ENCODE results near the gene CCT5. TPM values are rescaled to one million over a fixed set of nuclear protein-coding genes. Genes with fewer than 3 reads are reported as not detected.

Gene CCT5
- total RNA-seq, 1 experiment from 2014 or later = 548 TPM

DNA sequence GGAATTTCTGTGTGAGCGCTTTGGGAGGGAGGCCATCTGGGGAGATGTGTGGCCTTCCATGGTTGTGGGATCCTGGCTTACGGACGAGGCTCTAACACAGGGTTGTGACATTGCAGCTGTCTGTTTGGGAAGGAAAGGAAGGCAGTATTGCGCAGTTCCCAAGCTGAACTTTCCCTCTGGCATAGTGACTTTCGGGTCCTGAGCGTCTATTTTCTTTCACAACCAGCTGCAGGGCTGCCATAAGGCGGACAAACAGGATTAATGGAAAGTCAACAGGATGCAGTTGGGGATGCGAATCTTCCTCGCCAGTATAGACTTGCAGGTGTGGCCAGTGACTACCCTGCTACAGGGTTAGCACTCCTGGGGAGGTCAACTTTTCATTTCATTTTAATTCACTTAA lies 25.9 kb downstream of the CCT5 start (continued):
- TF ChIP-seq, protein P1, sequence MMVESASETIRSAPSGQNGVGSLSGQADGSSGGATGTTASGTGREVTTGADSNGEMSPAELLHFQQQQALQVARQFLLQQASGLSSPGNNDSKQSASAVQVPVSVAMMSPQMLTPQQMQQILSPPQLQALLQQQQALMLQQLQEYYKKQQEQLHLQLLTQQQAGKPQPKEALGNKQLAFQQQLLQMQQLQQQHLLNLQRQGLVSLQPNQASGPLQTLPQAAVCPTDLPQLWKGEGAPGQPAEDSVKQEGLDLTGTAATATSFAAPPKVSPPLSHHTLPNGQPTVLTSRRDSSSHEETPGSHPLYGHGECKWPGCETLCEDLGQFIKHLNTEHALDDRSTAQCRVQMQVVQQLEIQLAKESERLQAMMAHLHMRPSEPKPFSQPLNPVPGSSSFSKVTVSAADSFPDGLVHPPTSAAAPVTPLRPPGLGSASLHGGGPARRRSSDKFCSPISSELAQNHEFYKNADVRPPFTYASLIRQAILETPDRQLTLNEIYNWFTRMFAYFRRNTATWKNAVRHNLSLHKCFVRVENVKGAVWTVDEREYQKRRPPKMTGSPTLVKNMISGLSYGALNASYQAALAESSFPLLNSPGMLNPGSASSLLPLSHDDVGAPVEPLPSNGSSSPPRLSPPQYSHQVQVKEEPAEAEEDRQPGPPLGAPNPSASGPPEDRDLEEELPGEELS (CRISPR knock-in tag; IDR thresholded peaks at IDR 0.05) = no peak
- TF ChIP-seq, protein P2, sequence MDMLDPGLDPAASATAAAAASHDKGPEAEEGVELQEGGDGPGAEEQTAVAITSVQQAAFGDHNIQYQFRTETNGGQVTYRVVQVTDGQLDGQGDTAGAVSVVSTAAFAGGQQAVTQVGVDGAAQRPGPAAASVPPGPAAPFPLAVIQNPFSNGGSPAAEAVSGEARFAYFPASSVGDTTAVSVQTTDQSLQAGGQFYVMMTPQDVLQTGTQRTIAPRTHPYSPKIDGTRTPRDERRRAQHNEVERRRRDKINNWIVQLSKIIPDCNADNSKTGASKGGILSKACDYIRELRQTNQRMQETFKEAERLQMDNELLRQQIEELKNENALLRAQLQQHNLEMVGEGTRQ (CRISPR knock-in tag; IDR thresholded peaks at IDR 0.05) = no peak
- TF ChIP-seq CREM (CRISPR knock-in tag; IDR thresholded peaks at IDR 0.05) (no peak), SP1 (CRISPR knock-in tag; conservative IDR thresholded peaks at IDR 0.05) (no peak), SMAD3 (CRISPR knock-in tag; IDR thresholded peaks at IDR 0.05; ENCODE audit: borderline replicate concordance) (no peak), ZNF317 (CRISPR knock-in tag; IDR thresholded peaks at IDR 0.05; ENCODE audit: borderline replicate concordance, low read depth) (no peak), ESRRA (CRISPR knock-in tag; IDR thresholded peaks at IDR 0.05; ENCODE audit: borderline replicate concordance) (no peak), ELF4 (CRISPR knock-in tag; IDR thresholded peaks at IDR 0.05; ENCODE audit: low read depth) (no peak), TEAD1 (CRISPR knock-in tag; IDR thresholded peaks at IDR 0.05) (no peak), NR2C2 (CRISPR knock-in tag; IDR thresholded peaks at IDR 0.05) (no peak), RORB (CRISPR knock-in tag; IDR thresholded peaks at IDR 0.05) (no peak)
- TF ChIP-seq, protein P3, sequence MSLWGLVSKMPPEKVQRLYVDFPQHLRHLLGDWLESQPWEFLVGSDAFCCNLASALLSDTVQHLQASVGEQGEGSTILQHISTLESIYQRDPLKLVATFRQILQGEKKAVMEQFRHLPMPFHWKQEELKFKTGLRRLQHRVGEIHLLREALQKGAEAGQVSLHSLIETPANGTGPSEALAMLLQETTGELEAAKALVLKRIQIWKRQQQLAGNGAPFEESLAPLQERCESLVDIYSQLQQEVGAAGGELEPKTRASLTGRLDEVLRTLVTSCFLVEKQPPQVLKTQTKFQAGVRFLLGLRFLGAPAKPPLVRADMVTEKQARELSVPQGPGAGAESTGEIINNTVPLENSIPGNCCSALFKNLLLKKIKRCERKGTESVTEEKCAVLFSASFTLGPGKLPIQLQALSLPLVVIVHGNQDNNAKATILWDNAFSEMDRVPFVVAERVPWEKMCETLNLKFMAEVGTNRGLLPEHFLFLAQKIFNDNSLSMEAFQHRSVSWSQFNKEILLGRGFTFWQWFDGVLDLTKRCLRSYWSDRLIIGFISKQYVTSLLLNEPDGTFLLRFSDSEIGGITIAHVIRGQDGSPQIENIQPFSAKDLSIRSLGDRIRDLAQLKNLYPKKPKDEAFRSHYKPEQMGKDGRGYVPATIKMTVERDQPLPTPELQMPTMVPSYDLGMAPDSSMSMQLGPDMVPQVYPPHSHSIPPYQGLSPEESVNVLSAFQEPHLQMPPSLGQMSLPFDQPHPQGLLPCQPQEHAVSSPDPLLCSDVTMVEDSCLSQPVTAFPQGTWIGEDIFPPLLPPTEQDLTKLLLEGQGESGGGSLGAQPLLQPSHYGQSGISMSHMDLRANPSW (CRISPR knock-in tag; conservative IDR thresholded peaks at IDR 0.05; ENCODE audit: low read depth) = no peak
- TF ChIP-seq, protein P4, sequence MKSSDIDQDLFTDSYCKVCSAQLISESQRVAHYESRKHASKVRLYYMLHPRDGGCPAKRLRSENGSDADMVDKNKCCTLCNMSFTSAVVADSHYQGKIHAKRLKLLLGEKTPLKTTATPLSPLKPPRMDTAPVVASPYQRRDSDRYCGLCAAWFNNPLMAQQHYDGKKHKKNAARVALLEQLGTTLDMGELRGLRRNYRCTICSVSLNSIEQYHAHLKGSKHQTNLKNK (CRISPR knock-in tag; IDR thresholded peaks at IDR 0.05) = no peak

DNA sequence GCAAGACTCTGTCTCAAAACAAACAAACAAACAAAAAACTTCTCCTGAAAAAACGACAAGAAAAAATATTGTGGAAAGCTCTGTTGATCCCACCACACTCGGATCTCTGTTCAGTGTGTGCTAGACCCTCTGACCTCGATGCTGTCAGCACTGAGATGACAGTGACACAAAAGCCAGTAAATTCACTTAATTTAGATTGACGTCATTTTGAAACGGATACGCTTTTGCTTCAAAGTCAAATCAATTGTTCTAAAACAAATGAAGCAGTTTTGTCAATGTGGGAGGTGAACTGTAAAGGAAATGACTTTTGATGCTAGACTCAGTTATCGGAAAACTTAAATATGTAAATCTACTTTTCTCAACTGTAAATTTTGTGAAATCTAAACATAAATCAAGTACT lies 26.6 kb downstream of the CCT5 start:
- no peak for ATAC-seq
- ChIA-PET POLR2A (interaction anchor here (0.6 kb wide), 1 partner anchor 27 kb away, joined by 3 read pairs; the partner anchor contains the start of genes ATPSCKMT and CCT5), CTCF (interaction anchor here (0.8 to 1.4 kb wide), 3 partner anchors 7 to 148 kb away, joined by 3 to 10 read pairs (median 4); no protein-coding TSS in a partner anchor)
- Mint-ChIP-seq H3K27ac (peak overlapping the region; percentile 63; the same call in 1 of the 2 replicates), H3K27me3 (ENCODE audit: low read depth) (no peaks in the 10 kb centered on the region; the same call in 1 of the 2 replicates), H3K9me3 (no peaks in the 10 kb centered on the region), H3K4me3 (no peak overlapping the region), H3K36me3 (peaks cover 7% of the 10 kb centered on the region), H3K4me1 (peaks cover 27% of the 10 kb centered on the region)
- DNase-seq (ENCODE audit: low spot score) = no peak
- TF ChIP-seq, protein P5, sequence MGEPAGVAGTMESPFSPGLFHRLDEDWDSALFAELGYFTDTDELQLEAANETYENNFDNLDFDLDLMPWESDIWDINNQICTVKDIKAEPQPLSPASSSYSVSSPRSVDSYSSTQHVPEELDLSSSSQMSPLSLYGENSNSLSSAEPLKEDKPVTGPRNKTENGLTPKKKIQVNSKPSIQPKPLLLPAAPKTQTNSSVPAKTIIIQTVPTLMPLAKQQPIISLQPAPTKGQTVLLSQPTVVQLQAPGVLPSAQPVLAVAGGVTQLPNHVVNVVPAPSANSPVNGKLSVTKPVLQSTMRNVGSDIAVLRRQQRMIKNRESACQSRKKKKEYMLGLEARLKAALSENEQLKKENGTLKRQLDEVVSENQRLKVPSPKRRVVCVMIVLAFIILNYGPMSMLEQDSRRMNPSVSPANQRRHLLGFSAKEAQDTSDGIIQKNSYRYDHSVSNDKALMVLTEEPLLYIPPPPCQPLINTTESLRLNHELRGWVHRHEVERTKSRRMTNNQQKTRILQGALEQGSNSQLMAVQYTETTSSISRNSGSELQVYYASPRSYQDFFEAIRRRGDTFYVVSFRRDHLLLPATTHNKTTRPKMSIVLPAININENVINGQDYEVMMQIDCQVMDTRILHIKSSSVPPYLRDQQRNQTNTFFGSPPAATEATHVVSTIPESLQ (CRISPR knock-in tag; IDR thresholded peaks at IDR 0.05) = no peak
- TF ChIP-seq, protein P6, sequence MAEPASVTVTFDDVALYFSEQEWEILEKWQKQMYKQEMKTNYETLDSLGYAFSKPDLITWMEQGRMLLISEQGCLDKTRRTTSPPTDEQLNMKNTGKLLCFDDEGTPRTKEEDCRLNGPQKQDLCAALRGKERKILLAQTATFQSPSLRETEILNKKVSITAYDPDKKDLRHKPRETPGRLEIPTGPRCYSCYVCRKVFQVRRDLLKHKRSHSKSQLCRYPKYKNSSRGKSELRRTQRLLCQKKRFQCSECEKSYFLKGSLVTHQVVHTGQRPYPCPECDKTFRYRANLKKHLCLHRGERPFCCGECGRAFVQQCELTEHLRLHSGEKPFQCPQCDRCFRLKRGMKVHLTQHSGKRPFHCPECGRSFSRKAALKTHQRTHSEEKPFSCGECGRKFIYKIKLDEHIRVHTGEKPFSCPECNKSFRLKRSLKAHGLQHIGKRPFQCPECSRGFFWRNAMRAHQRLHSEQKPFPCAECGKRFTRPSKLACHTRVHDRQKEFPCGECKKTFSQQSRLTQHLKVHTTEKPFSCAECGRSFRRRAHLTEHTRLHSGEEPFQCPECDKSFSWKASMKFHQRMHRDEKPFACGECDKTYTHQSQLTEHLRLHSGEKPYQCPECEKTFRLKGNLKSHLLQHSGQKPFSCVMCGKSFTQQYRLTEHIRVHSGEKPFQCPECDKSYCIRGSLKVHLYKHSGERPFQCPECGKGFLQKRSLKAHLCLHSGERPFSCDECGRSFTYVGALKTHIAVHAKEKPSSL (CRISPR knock-in tag; conservative IDR thresholded peaks at IDR 0.05) = no peak
- TF ChIP-seq NFYB (CRISPR knock-in tag; conservative IDR thresholded peaks at IDR 0.05; ENCODE audit: low read depth) (no peak), ZNF232 (CRISPR knock-in tag; IDR thresholded peaks at IDR 0.05) (no peak), NR2C2 (CRISPR knock-in tag; IDR thresholded peaks at IDR 0.05) (no peak), TCF7 (CRISPR knock-in tag; IDR thresholded peaks at IDR 0.05; ENCODE audit: low read depth) (no peak), ZNF423 (CRISPR knock-in tag; IDR thresholded peaks at IDR 0.05) (no peak), ELF4 (CRISPR knock-in tag; IDR thresholded peaks at IDR 0.05; ENCODE audit: low read depth) (no peak), ZNF396 (CRISPR knock-in tag; IDR thresholded peaks at IDR 0.05; ENCODE audit: borderline replicate concordance) (no peak), NR1H2 (CRISPR knock-in tag; IDR thresholded peaks at IDR 0.05) (no peak), SP1 (CRISPR knock-in tag; conservative IDR thresholded peaks at IDR 0.05) (no peak), RELA (CRISPR knock-in tag; IDR thresholded peaks at IDR 0.05; ENCODE audit: borderline replicate concordance) (no peak), GRHL2 (CRISPR knock-in tag; IDR thresholded peaks at IDR 0.05; ENCODE audit: insufficient replicate concordance, severe bottlenecking) (no peak), SMAD3 (CRISPR knock-in tag; IDR thresholded peaks at IDR 0.05; ENCODE audit: borderline replicate concordance) (no peak), TEAD1 (CRISPR knock-in tag; IDR thresholded peaks at IDR 0.05) (no peak)
- TF ChIP-seq, protein P7, sequence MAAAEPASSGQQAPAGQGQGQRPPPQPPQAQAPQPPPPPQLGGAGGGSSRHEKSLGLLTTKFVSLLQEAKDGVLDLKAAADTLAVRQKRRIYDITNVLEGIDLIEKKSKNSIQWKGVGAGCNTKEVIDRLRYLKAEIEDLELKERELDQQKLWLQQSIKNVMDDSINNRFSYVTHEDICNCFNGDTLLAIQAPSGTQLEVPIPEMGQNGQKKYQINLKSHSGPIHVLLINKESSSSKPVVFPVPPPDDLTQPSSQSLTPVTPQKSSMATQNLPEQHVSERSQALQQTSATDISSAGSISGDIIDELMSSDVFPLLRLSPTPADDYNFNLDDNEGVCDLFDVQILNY (CRISPR knock-in tag; IDR thresholded peaks at IDR 0.05) = no peak
- TF ChIP-seq, protein P4 (CRISPR knock-in tag; IDR thresholded peaks at IDR 0.05) = no peak

Measured in WTC11 (cell line).